Kidney (tissue), 14 donors: ENCODE results near the gene CYP1A1. TPM values are rescaled to one million over a fixed set of nuclear protein-coding genes. Genes with fewer than 3 reads are reported as not detected.
"Not testable (repeated sequence)": the region's sequence is repeated elsewhere in the genome, so short reads cannot be mapped to it uniquely, and the experiment has no call there.

Experiments used
- DNase-seq, 5 donors: peaks; one replicate each; pipeline ENCODE4 v3.0.0-alpha.2; 2013 to 2020
- FAIRE-seq: peaks from 2 replicates; lab custom pipeline; 2012; peaks lifted over from hg19 to GRCh38; lab: Jason Lieb, UNC
- H3K27ac ChIP-seq, 2 donors: one replicate each; pipeline ENCODE4 v1.7.0; 2013; ENCODE audit warnings: low read depth in 2 of 2, low read length in 2 of 2, inconsistent platforms in 1 of 2
- H3K27me3 ChIP-seq: one replicate; pipeline ENCODE4 v1.7.1; 2013; ENCODE audit warnings: low read length, inconsistent platforms; ENCODE audit not compliant: control insufficient read depth, insufficient read depth
- H3K36me3 ChIP-seq, 3 donors: one replicate each; pipeline versions ENCODE4 v1.7.0 to v1.7.1; 2013; ENCODE audit warnings: low read length in 3 of 3, control low read depth in 1 of 3, inconsistent platforms in 1 of 3; ENCODE audit not compliant: insufficient read depth in 3 of 3, control insufficient read depth in 2 of 3
- H3K4me1 ChIP-seq, 3 donors: one replicate each; pipeline versions ENCODE4 v1.7.0 to v1.7.1; 2013; ENCODE audit warnings: low read length in 3 of 3, inconsistent platforms in 1 of 3, low read depth in 1 of 3; ENCODE audit not compliant: control insufficient read depth in 2 of 3, insufficient read depth in 2 of 3
- H3K4me3 ChIP-seq, 3 donors: one replicate each; pipeline versions ENCODE4 v1.7.0 to v1.8.1; 2013; ENCODE audit warnings: low read length in 3 of 3, control low read depth in 1 of 3, inconsistent platforms in 1 of 3
- H3K9ac ChIP-seq, 3 donors: one replicate each; pipeline versions ENCODE4 v1.7.0 to v1.7.1; 2013; ENCODE audit warnings: low read length in 3 of 3, control low read depth in 1 of 3, inconsistent platforms in 1 of 3
- H3K9me3 ChIP-seq, 3 donors: one replicate each; pipeline versions ENCODE4 v1.7.0 to v1.7.1; 2013; ENCODE audit warnings: low read length in 3 of 3, control low read depth in 1 of 3, inconsistent platforms in 1 of 3; ENCODE audit not compliant: control insufficient read depth in 2 of 3, insufficient read depth in 1 of 3
- intact Hi-C: fragments of 100-400 bp; cut with DNase I; formaldehyde crosslinking; loops from one replicate; pipeline ENCODE4 v1.11.1; 2022
- polyA plus RNA-seq: library from polyadenylated mRNA; stranded (reverse); fragments of 350-450 nt; fragmentation: Illumina TruSeq; extraction: RNeasy Lipid Tissue Mini Kit (QIAGEN cat#74804); gene quantifications from one replicate; pipeline ENCODE4 v1.2.3, GENCODE V29; 2014; ENCODE audit warnings: low read depth, low replicate concordance; ENCODE audit not compliant: insufficient read depth
- total RNA-seq: library from RNA; stranded (reverse); fragmentation: NEBNext Ultra II Directional; extraction: Animal tissue kit (Norgen Biotek cat#: 25700); gene quantifications from one replicate; pipeline ENCODE4 v1.2.1, GENCODE V29; 2021
- TF ChIP-seq, protein P1 (sequence below): IDR thresholded peaks from 3 replicates; pipeline ENCODE4 v1.5.1; 2012; ENCODE audit warnings: mild to moderate bottlenecking, moderate library complexity, borderline replicate concordance; ENCODE audit not compliant: insufficient read depth; ENCODE audit errors: extremely low read depth
- donor health status: control.
- donor health status: control.
- donor health status: control.
- donor health status: control.
- donor health status: control.
- donor health status: DM: yes; HTN: yes; CAD: no.
- donor health status: Normal renal cell carcinoma (clear cell type).

CYP1A1 gene
- total and polyA plus RNA-seq, 2 donors from 2014 or later, result 0.13 to 0.26 TPM

DNA sequence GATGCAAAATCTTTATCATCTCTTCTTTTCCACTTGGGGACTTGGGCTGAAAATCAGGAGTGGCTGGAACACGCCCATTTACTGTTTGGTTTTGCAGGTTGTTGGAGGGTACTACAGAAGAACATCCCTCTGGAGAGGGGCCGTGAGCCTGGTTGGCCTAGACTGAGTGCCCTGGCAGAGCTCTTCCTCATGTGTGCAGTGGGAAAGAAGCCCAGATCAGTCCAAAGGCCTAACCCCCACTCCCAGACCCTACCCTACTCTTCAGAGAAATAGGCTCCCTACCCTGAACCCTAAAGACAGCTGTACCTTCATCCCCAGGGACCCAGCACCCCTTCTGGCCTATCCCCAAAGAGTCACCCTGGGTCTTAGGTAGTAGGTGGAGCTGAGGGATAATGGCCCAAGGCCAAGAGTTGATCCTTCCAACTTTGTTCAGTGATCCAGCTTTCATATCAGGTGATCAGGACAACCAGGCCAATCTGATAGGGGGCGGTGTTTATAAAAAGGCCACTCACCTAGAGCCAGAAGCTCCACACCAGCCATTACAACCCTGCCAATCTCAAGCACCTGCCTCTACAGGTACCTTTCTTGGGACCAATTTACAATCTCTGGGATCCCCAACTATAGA lies 23.1 kb upstream of the CYP1A1 start, which contains the start of gene CYP1A2:
Gene CYP1A2 (plus strand): TSS at position 524 of the 625 bp plus-strand sequence. CDS start 894 bp downstream, outside the sequence.
- intact Hi-C loops, result no loop called here
- H3K27ac ChIP-seq, result no peak within 1 kb of the TSS
- H3K4me3 ChIP-seq, result no peak within 1 kb of the TSS
- H3K9me3 ChIP-seq, result no peaks in the 10 kb centered on the region
- no peaks in the 10 kb centered on the region for H3K27me3 ChIP-seq
- FAIRE-seq (no peak), DNase-seq (no peak)
- H3K36me3 ChIP-seq, result no peaks in the 10 kb centered on the region
- no peaks in the 10 kb centered on the region for H3K4me1 ChIP-seq
- no peak within 1 kb of the TSS for H3K9ac ChIP-seq
- TF ChIP-seq, protein P1, sequence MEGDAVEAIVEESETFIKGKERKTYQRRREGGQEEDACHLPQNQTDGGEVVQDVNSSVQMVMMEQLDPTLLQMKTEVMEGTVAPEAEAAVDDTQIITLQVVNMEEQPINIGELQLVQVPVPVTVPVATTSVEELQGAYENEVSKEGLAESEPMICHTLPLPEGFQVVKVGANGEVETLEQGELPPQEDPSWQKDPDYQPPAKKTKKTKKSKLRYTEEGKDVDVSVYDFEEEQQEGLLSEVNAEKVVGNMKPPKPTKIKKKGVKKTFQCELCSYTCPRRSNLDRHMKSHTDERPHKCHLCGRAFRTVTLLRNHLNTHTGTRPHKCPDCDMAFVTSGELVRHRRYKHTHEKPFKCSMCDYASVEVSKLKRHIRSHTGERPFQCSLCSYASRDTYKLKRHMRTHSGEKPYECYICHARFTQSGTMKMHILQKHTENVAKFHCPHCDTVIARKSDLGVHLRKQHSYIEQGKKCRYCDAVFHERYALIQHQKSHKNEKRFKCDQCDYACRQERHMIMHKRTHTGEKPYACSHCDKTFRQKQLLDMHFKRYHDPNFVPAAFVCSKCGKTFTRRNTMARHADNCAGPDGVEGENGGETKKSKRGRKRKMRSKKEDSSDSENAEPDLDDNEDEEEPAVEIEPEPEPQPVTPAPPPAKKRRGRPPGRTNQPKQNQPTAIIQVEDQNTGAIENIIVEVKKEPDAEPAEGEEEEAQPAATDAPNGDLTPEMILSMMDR, result no peak

DNA sequence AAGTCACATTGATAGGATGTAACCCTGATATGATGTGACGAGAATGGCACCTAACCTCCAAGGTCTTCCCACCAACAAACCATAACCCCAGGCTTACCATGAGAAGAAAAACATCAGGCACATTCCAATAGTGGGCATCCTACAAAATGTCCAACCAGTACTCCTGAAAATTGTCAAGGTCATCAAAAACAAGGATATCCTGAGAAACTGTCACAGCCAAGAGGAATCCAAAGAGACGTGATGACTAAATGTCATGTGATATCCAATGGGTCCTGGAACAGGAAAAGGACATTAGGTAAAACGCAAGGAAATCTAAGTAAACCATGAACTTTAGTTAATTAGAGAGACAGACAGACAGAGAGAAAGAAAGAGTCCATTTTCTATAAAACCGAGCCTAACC lies 21.1 kb upstream of the CYP1A1 start:
- TF ChIP-seq, protein P1, result no peak
- Histone ChIP-seq H3K4me1 (no peaks in the 10 kb centered on the region), H3K27ac (no peak overlapping the region), H3K9ac (no peak overlapping the region), H3K36me3 (no peaks in the 10 kb centered on the region), H3K9me3 (peaks cover 0 to 2% (median 0%) of the 10 kb centered on the region in 3 donors), H3K4me3 (no peak overlapping the region), H3K27me3 (no peaks in the 10 kb centered on the region)
- FAIRE-seq (no peak), DNase-seq (no peak)
- intact Hi-C loops, result no loop called here

DNA sequence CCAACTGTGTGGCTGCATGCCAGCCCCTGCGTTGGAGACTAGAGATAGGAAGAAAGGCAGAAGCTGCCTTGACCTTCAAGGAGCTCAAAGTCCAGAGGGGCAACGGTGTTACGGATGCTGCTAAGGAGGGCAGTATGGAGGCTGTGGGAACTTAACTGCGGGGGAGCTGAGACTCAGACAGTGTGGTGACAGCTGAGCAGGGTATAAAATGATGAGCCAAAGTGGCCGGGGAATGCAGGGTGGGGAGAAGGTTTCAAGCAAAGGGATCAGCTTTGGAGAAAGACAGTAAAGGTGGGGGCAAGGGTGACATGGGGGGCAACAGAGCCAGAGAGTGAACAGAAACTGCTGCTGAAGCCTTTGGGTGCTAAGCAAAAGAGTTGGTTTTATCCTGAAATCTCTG lies 17.1 kb upstream of the CYP1A1 start:
- no peaks in the 10 kb centered on the region for H3K27me3 ChIP-seq
- no peak for FAIRE-seq

DNA sequence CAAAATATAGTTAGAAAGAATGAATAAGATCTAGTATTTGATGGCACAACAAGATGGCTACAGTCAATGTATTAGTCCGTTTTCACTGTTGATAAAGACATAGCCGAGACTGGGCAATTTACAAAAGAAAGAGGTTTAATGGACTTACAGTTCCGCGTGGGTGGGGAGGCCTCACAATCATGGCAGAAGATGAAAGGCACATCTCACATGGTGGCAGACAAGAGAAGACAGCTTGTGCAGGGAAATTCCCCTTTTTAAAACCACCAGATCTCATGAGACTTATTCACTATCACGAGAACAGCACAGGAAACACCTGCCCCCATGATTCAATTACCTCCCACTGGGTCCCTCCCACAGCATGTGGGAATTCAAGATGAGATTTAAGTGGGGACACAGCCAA lies 12.9 kb upstream of the CYP1A1 start:
- DNase-seq, FAIRE-seq, H3K27me3 ChIP-seq, intact Hi-C loops, H3K4me1 ChIP-seq, H3K27ac ChIP-seq, H3K9me3 ChIP-seq, H3K4me3 ChIP-seq, H3K9ac ChIP-seq, H3K36me3 ChIP-seq: not testable (repeated sequence)

More for the DNA sequence above, 17.1 kb upstream of the CYP1A1 start:
- no peaks in the 10 kb centered on the region for H3K4me1 ChIP-seq
- intact Hi-C loops, result no loop called here
- H3K9me3 ChIP-seq, result peaks cover 0 to 2% (median 0%) of the 10 kb centered on the region in 3 donors
- no peak overlapping the region for H3K9ac ChIP-seq
- TF ChIP-seq, protein P1, result no peak
- H3K27ac ChIP-seq, result no peak overlapping the region
- H3K4me3 ChIP-seq, result no peak overlapping the region
- no peak for DNase-seq
- H3K36me3 ChIP-seq, result no peaks in the 10 kb centered on the region
